ENCODE measurements around the gene SMG7.

- TF ChIP-seq REST (IDR thresholded peaks at IDR 0.05) (no peak), CTCF (IDR thresholded peaks at IDR 0.05) (no peak), CBX2 (IDR thresholded peaks at IDR 0.05; ENCODE audit: borderline replicate concordance, low read depth) (no peak), BCL3 (IDR thresholded peaks at IDR 0.05) (no peak), POLR2A (IDR thresholded peaks at IDR 0.05; ENCODE audit: low read length) (no peak), EP300 (IDR thresholded peaks at IDR 0.05) (no peak), RFX5 (IDR thresholded peaks at IDR 0.05) (no peak), MAZ (IDR thresholded peaks at IDR 0.05; ENCODE audit: borderline replicate concordance, low read depth, low read length) (no peak), SREBF2 (IDR thresholded peaks at IDR 0.05) (no peak), JUNB (IDR thresholded peaks at IDR 0.05) (no peak), NFE2L2 (conservative IDR thresholded peaks at IDR 0.05; ENCODE audit: low read length) (no peak)
Measured at GRCh38 chr1:183505454-183506089, 33.3 kb downstream of the SMG7 start.
